ENCODE measurements around the gene NSUN5.
"Not testable (repeated sequence)": the region's sequence is repeated elsewhere in the genome, so short reads cannot be mapped to it uniquely, and the experiment has no call there.

The NSUN5 gene

DNA sequence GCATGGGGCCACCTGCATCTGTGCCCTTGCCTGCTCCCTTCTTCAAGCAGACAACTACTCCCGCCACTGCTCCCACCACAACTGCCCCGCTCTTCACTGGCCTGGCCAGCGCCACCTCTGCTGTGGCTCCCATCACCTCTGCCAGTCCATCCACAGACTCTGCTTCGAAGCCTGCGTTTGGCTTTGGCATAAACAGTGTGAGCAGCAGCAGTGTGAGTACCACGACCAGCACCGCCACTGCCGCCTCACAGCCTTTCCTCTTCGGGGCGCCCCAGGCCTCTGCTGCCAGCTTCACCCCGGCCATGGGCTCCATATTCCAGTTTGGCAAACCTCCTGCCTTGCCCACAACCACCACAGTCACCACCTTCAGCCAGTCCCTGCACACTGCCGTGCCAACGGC, 11.4 kb downstream of the NSUN5 start:
- H3K79me2 ChIP-seq (ENCODE audit: control insufficient read depth, insufficient read depth, low read length, unreplicated experiment); H3K36me3 ChIP-seq (ENCODE audit: insufficient read depth, low read length); H3K27ac ChIP-seq (ENCODE audit: low read depth, low read length): not testable (repeated sequence)

DNA sequence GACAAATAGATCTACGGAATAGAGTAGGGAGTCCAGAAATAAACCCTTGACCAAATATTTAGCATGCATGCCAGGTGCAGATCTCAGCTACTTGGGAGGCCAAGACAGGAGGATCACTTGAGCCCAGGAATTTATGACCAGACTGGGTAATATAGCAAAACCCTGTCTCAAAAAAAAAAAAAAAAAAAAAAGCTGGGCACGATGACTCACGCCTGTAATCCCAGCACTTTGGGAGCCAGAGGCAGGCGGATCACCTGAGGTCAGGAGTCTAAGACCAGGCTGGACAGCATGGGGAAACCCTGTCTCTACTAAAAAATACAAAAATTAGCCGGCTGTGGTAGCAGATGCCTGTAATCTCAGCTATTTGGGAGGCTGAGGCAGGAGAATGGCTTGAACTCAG, 31.4 kb downstream of the NSUN5 start:
- not testable (repeated sequence) for H3K4me1 ChIP-seq (ENCODE audit: control insufficient read depth, insufficient read depth, low read length, unreplicated experiment); H3K27ac ChIP-seq (ENCODE audit: low read depth, low read length); H3K36me3 ChIP-seq (ENCODE audit: insufficient read depth, low read length); H2AFZ ChIP-seq (ENCODE audit: low read length, unreplicated experiment); H3K27me3 ChIP-seq (ENCODE audit: insufficient read depth, low read length); H3K4me3 ChIP-seq (ENCODE audit: low read depth, low read length); H3K79me2 ChIP-seq (ENCODE audit: control insufficient read depth, insufficient read depth, low read length, unreplicated experiment)

More for the DNA sequence above, 11.4 kb downstream of the NSUN5 start:
- not testable (repeated sequence) for H3K27me3 ChIP-seq (ENCODE audit: insufficient read depth, low read length); H3K4me1 ChIP-seq (ENCODE audit: control insufficient read depth, insufficient read depth, low read length, unreplicated experiment); H3K4me3 ChIP-seq (ENCODE audit: low read depth, low read length); H2AFZ ChIP-seq (ENCODE audit: low read length, unreplicated experiment)

DNA sequence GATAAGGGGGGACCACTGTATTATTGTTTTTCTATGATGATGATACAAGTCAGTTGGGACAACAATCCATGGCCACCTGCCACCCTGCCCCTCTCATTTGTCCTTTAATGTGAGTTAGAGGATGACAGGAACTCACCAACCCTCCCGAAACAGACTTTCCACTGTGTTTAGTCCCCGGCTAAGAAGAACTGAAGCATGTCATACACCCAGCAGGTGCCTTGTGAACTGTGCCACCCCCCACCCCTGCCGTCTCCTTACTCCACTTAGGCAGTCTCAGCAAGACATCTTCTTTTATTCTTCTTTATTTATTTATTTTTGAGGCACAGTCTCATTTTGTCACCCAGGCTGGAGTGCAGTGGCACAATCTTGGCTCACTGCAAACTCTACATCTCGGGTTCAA, 40.8 kb downstream of the NSUN5 start:
- H3K4me3 ChIP-seq (ENCODE audit: low read depth, low read length); H2AFZ ChIP-seq (ENCODE audit: low read length, unreplicated experiment); H3K79me2 ChIP-seq (ENCODE audit: control insufficient read depth, insufficient read depth, low read length, unreplicated experiment); H3K4me1 ChIP-seq (ENCODE audit: control insufficient read depth, insufficient read depth, low read length, unreplicated experiment); H3K36me3 ChIP-seq (ENCODE audit: insufficient read depth, low read length); H3K27ac ChIP-seq (ENCODE audit: low read depth, low read length); H3K27me3 ChIP-seq (ENCODE audit: insufficient read depth, low read length): not testable (repeated sequence)

DNA sequence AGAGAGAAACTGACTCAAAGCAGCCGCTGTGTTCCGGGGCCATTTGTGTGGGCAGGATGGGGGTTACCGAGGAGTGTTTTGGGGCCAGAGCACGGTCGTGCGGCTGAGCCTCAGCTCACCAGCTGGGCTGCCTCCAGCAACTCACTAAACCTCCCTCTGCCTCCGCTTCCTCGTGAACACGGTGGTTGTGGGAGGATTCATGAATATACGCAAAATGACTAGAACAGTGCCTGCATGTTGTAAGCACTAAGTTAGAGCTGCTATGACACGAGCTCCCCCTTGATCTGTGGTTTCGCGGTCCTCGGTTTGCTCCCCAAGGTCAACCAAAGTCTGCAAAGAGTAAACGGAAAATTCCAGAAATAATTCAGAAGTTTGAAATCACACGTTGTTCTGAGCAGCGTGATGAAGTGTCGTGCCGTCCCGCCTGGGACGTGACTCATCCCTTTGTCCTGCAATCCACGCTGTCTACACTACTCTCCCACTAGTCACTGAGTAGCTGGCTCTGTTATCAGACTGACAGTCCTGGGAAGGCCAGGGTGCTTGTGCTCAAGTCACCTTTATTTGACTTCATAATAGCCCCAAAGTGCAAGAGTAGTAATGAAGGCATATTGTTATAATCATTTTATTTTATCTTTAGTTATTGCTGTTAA, 41.8 kb downstream of the NSUN5 start:
- H3K79me2 ChIP-seq (ENCODE audit: control insufficient read depth, insufficient read depth, low read length, unreplicated experiment); H3K27me3 ChIP-seq (ENCODE audit: insufficient read depth, low read length); H3K27ac ChIP-seq (ENCODE audit: low read depth, low read length); H3K4me3 ChIP-seq (ENCODE audit: low read depth, low read length); H3K36me3 ChIP-seq (ENCODE audit: insufficient read depth, low read length); H3K4me1 ChIP-seq (ENCODE audit: control insufficient read depth, insufficient read depth, low read length, unreplicated experiment); H2AFZ ChIP-seq (ENCODE audit: low read length, unreplicated experiment): not testable (repeated sequence)

DNA sequence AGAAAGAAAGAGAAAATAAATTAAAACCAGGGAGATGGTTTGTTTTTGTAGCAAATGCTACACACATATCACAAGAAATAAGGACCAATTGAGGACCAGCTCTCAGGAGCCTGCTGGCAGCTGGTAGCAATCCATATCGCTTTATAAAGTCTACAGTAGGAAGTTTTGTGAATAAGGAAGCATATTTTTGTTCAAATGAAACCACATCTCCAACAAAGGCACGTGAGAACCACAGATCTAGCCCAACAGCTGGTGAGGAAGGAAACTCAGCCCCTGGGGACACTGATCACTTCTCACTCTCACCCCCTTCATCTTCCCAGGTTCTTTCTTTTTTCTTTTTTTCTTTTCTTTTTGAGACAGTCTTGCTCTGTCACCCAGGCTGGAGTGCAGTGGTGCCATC, 46.2 kb downstream of the NSUN5 start:
- H3K4me3 ChIP-seq (ENCODE audit: low read depth, low read length); H3K27ac ChIP-seq (ENCODE audit: low read depth, low read length); H3K79me2 ChIP-seq (ENCODE audit: control insufficient read depth, insufficient read depth, low read length, unreplicated experiment); H2AFZ ChIP-seq (ENCODE audit: low read length, unreplicated experiment); H3K27me3 ChIP-seq (ENCODE audit: insufficient read depth, low read length); H3K36me3 ChIP-seq (ENCODE audit: insufficient read depth, low read length); H3K4me1 ChIP-seq (ENCODE audit: control insufficient read depth, insufficient read depth, low read length, unreplicated experiment): not testable (repeated sequence)

Measured in ACC112 (cell line).